Endodermal cell (in vitro differentiated cells): ENCODE results near the gene BICDL1. TPM values are rescaled to one million over a fixed set of nuclear protein-coding genes. Genes with fewer than 3 reads are reported as not detected.
A peak's percentile ranks its signal among the peaks of the same experiment; 100 is the strongest.

Experiments used
- DNase-seq: peaks from one replicate; pipeline ENCODE4 v3.0.0-alpha.2; 2017
- H3K27ac ChIP-seq: 2 replicates; pipeline ENCODE4 v1.5.1; 2013; ENCODE audit warnings: mild to moderate bottlenecking, low read depth, low read length, moderate library complexity
- H3K27me3 ChIP-seq: 2 replicates; pipeline ENCODE4 v1.6.1; 2013; ENCODE audit warnings: mild to moderate bottlenecking, low read length, moderate library complexity; ENCODE audit not compliant: insufficient read depth, control insufficient read depth, poor library complexity, severe bottlenecking
- H3K36me3 ChIP-seq: 2 replicates; pipeline ENCODE4 v1.7.0; 2013; ENCODE audit warnings: mild to moderate bottlenecking, low read length, moderate library complexity; ENCODE audit not compliant: control insufficient read depth, insufficient read depth
- H3K4me1 ChIP-seq: one replicate; pipeline ENCODE4 v1.7.0; 2013; ENCODE audit warnings: low read length; ENCODE audit not compliant: control insufficient read depth, insufficient read depth
- H3K4me3 ChIP-seq: 2 replicates; pipeline ENCODE4 v1.5.1; 2013; ENCODE audit warnings: mild to moderate bottlenecking, low read length, moderate library complexity
- H3K9ac ChIP-seq: 2 replicates; pipeline ENCODE4 v1.6.1; 2013; ENCODE audit warnings: mild to moderate bottlenecking, low read length, moderate library complexity; ENCODE audit not compliant: poor library complexity, severe bottlenecking; ENCODE audit errors: extremely low read depth
- H3K9me3 ChIP-seq: 2 replicates; pipeline ENCODE4 v1.6.1; 2013; ENCODE audit warnings: mild to moderate bottlenecking, low read length, moderate library complexity; ENCODE audit not compliant: control insufficient read depth
- H3K27ac Mint-ChIP-seq: 2 replicates; pipeline ENCODE4 v1.8.0; 2020; ENCODE audit warnings: mixed read lengths
- H3K27me3 Mint-ChIP-seq: 2 replicates; pipeline ENCODE4 v1.8.0; 2021; ENCODE audit warnings: mild to moderate bottlenecking, mixed read lengths; ENCODE audit not compliant: insufficient read depth
- H3K36me3 Mint-ChIP-seq: 2 replicates; pipeline ENCODE4 v1.8.0; 2020; ENCODE audit warnings: low read depth, mixed read lengths
- H3K4me1 Mint-ChIP-seq: 2 replicates; pipeline ENCODE4 v1.8.0; 2020; ENCODE audit warnings: mixed read lengths
- H3K4me3 Mint-ChIP-seq: 2 replicates; pipeline ENCODE4 v1.8.0; 2020; ENCODE audit warnings: mild to moderate bottlenecking, moderate library complexity, mixed read lengths
- H3K9me3 Mint-ChIP-seq: 2 replicates; pipeline ENCODE4 v1.8.0; 2020; ENCODE audit warnings: mild to moderate bottlenecking, mixed read lengths
- CTCF ChIP-seq: fragments of 200-600 bp; sonication (generic); conservative IDR thresholded peaks from 2 replicates; pipeline ENCODE4 v1.5.0; 2021; ENCODE audit warnings: antibody characterized with exemption, mild to moderate bottlenecking
- WGBS, 2 experiments: methylation state at CpG; one replicate each; pipeline versions ENCODE4 v1.1.5 to v1.1.7; 2013; ENCODE audit warnings: missing lambda C conversion rate in 2 of 2, mixed read lengths in 1 of 2; ENCODE audit not compliant: insufficient coverage in 1 of 2, insufficient read length in 1 of 2; 5-methylcytosine and 5-hydroxymethylcytosine counted together
- total RNA-seq, 2 donors: library from RNA; stranded (reverse); fragmentation: NEBNext Ultra II Directional in 1 of 2; extraction: Animal tissue kit (Norgen Biotek cat#: 25700) in 1 of 2; gene quantifications; 2 replicates in 1 of 2; 3 replicates in 1 of 2; pipeline ENCODE4 v1.2.1, GENCODE V29; 2021

Gene BICDL1
- total RNA-seq, 2 donors from 2014 or later: 14.5 to 22.3 TPM

GRCh38 chr12:120101182-120101581, 112.1 kb downstream of the BICDL1 start:
- peak overlapping the region; percentile 74 for H3K27ac Mint-ChIP-seq
- peaks cover 5% of the 10 kb centered on the region for H3K4me1 Mint-ChIP-seq
- Histone ChIP-seq H3K9ac (no peak overlapping the region), H3K27ac (peak overlapping the region; percentile 32), H3K36me3 (peaks cover 35% of the 10 kb centered on the region), H3K27me3 (no peaks in the 10 kb centered on the region), H3K9me3 (no peaks in the 10 kb centered on the region), H3K4me1 (no peaks in the 10 kb centered on the region), H3K4me3 (no peak overlapping the region)
- no peak overlapping the region for H3K4me3 Mint-ChIP-seq
- no peak for TF ChIP-seq CTCF
- no peak for DNase-seq
- no peaks in the 10 kb centered on the region for H3K27me3 Mint-ChIP-seq
- H3K9me3 Mint-ChIP-seq: no peaks in the 10 kb centered on the region
- H3K36me3 Mint-ChIP-seq: peaks cover 49% of the 10 kb centered on the region
- 91 to 97% methylated on average over 8 to 11 of the region's 11 CpGs for WGBS, 2 experiments

- DNase-seq: no peak
- peaks cover 36% of the 10 kb centered on the region for H3K36me3 ChIP-seq
- H3K27ac Mint-ChIP-seq: peak overlapping the region; percentile 74
Measured at GRCh38 chr12:120101617-120102016, 112.6 kb downstream of the BICDL1 start.

GRCh38 chr12:120102189-120103043, 113.4 kb downstream of the BICDL1 start:
- Histone ChIP-seq H3K9ac (no peak overlapping the region), H3K27me3 (no peaks in the 10 kb centered on the region)
- H3K4me1 Mint-ChIP-seq: peaks cover 5% of the 10 kb centered on the region

More at GRCh38 chr12:120101617-120102016, 112.6 kb downstream of the BICDL1 start:
- Mint-ChIP-seq H3K27me3 (no peaks in the 10 kb centered on the region), H3K4me1 (peaks cover 5% of the 10 kb centered on the region), H3K4me3 (no peak overlapping the region), H3K9me3 (no peaks in the 10 kb centered on the region), H3K36me3 (peaks cover 48% of the 10 kb centered on the region)
- Histone ChIP-seq H3K27me3 (no peaks in the 10 kb centered on the region), H3K4me3 (no peak overlapping the region), H3K9me3 (no peaks in the 10 kb centered on the region), H3K9ac (no peak overlapping the region), H3K27ac (no peak overlapping the region), H3K4me1 (no peaks in the 10 kb centered on the region)
- no peak for TF ChIP-seq CTCF
- 88 to 91% methylated on average over 7 to 13 of the region's 13 CpGs for WGBS, 2 experiments

More at GRCh38 chr12:120102189-120103043, 113.4 kb downstream of the BICDL1 start:
- H3K4me3 Mint-ChIP-seq: no peak overlapping the region
- DNase-seq: no peak
- TF ChIP-seq CTCF: no peak
- Histone ChIP-seq H3K4me1 (no peaks in the 10 kb centered on the region), H3K9me3 (no peaks in the 10 kb centered on the region), H3K36me3 (peaks cover 36% of the 10 kb centered on the region), H3K4me3 (no peak overlapping the region), H3K27ac (no peak overlapping the region)
- H3K9me3 Mint-ChIP-seq: no peaks in the 10 kb centered on the region
- peaks cover 51% of the 10 kb centered on the region for H3K36me3 Mint-ChIP-seq
- peak overlapping the region; percentile 30 for H3K27ac Mint-ChIP-seq
- no peaks in the 10 kb centered on the region for H3K27me3 Mint-ChIP-seq
- 92 to 95% methylated on average over 17 to 30 of the region's 30 CpGs for WGBS, 2 experiments
